Activated naive CD8-positive, alpha-beta T cell treated with anti-CD3 and anti-CD28 coated beads for 36 hours (primary cell): ENCODE results near the gene SULT6B1. TPM values are rescaled to one million over a fixed set of nuclear protein-coding genes. Genes with fewer than 3 reads are reported as not detected.
A peak's percentile ranks its signal among the peaks of the same experiment; 100 is the strongest.

Experiments used
- DNase-seq: peaks from one replicate; pipeline ENCODE4 v3.0.0; 2021
- H3K27ac Mint-ChIP-seq: one replicate; pipeline ENCODE4 v1.8.0; 2022; ENCODE audit warnings: mild to moderate bottlenecking, moderate library complexity, mixed read lengths
- H3K27me3 Mint-ChIP-seq: one replicate; pipeline ENCODE4 v1.8.0; 2022; ENCODE audit warnings: mild to moderate bottlenecking, mixed read lengths
- H3K36me3 Mint-ChIP-seq: one replicate; pipeline ENCODE4 v1.8.0; 2021; ENCODE audit warnings: mild to moderate bottlenecking, mixed read lengths
- H3K4me1 Mint-ChIP-seq: one replicate; pipeline ENCODE4 v1.8.0; 2021; ENCODE audit warnings: mixed read lengths
- H3K4me3 Mint-ChIP-seq: one replicate; pipeline ENCODE4 v1.8.0; 2022; ENCODE audit warnings: mild to moderate bottlenecking, moderate library complexity, mixed read lengths
- H3K9me3 Mint-ChIP-seq: one replicate; pipeline ENCODE4 v1.8.0; 2022; ENCODE audit warnings: mixed read lengths
- total RNA-seq, 2 experiments: library from RNA; stranded (reverse); gene quantifications; one replicate each; pipeline ENCODE4 v1.2.3, GENCODE V29; 2021

Gene SULT6B1
- total RNA-seq, 2 experiments from 2014 or later, result not detected

GRCh38 chr2:37180640-37181039 is 7.8 kb downstream of the SULT6B1 start:
- Mint-ChIP-seq H3K9me3 (no peaks in the 10 kb centered on the region), H3K27me3 (peaks cover 5% of the 10 kb centered on the region), H3K4me1 (peaks cover 4% of the 10 kb centered on the region), H3K36me3 (no peaks in the 10 kb centered on the region), H3K27ac (no peak overlapping the region), H3K4me3 (no peak overlapping the region)
- DNase-seq, result no peak

GRCh38 chr2:37180006-37180639 is 8.3 kb downstream of the SULT6B1 start:
- Mint-ChIP-seq H3K4me1 (peaks cover 4% of the 10 kb centered on the region), H3K36me3 (no peaks in the 10 kb centered on the region), H3K27ac (no peak overlapping the region), H3K9me3 (no peaks in the 10 kb centered on the region), H3K4me3 (no peak overlapping the region), H3K27me3 (peaks cover 3% of the 10 kb centered on the region)
- no peak for DNase-seq

GRCh38 chr2:37173741-37174140 is 14.7 kb downstream of the SULT6B1 start:
- no peaks in the 10 kb centered on the region for H3K27me3 Mint-ChIP-seq
- H3K9me3 Mint-ChIP-seq, result no peaks in the 10 kb centered on the region
- H3K36me3 Mint-ChIP-seq, result no peaks in the 10 kb centered on the region
- no peak for DNase-seq
- no peak overlapping the region for H3K27ac Mint-ChIP-seq
- no peaks in the 10 kb centered on the region for H3K4me1 Mint-ChIP-seq
- no peak overlapping the region for H3K4me3 Mint-ChIP-seq

DNA sequence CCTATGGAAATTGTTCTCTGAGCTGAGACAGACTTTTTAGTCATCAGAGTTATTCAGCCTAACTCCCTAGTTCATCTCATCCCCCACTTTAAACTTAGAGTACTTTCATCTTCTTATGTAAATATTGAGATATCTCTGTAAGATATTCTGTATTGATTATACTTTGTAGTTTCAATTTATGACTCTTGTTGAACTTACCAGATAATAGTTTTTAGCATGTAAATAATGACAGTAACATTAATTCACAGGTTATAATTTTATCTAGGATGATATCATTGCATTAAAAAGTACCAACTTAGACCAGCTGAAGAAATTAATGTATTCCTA is 16.9 kb downstream of the SULT6B1 start:
- H3K9me3 Mint-ChIP-seq, result peaks cover under 1% of the 10 kb centered on the region
- no peaks in the 10 kb centered on the region for H3K4me1 Mint-ChIP-seq
- no peak for DNase-seq
- H3K27me3 Mint-ChIP-seq, result no peaks in the 10 kb centered on the region
- H3K36me3 Mint-ChIP-seq, result no peaks in the 10 kb centered on the region
- H3K27ac Mint-ChIP-seq, result no peak overlapping the region
- no peak overlapping the region for H3K4me3 Mint-ChIP-seq

DNA sequence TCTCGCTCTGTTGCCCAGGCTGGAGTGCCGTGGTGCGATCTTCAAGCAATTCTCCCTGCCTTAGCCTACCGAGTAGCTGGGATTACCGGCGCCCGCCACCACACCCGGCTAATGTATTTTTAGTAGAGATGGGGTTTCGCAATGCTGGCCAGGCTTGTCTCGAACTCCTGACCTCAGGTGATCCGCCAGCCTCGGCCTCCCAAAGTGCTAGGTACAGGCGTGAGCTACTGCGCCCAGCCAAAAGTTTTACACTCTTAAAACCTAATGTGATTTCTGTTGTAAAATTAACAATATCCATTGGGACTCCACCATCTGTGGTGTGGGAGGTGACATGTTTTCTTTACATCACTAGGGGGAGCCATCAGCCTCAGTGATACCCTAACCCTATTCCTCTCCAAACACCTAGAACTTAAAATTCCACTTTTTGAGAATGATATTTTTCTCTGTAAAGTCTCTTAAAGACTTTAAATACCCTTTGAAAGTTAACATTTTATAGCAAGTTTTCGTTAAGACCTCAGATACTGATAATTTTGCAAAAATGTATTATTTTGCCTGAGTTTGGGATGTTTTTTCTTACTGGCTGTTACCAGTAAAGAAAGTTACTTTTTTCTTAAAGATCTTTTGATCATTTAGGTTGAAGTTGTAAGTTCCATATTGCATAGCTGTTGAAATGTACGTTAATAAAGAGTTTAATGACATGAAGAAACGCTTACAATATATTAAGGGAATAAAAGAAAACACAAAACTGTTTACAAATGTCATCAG is 20.1 kb downstream of the SULT6B1 start:
- Mint-ChIP-seq H3K4me3 (no peak overlapping the region), H3K4me1 (no peaks in the 10 kb centered on the region), H3K27ac (no peak overlapping the region), H3K36me3 (peaks cover 9% of the 10 kb centered on the region), H3K9me3 (peaks cover 16% of the 10 kb centered on the region), H3K27me3 (no peaks in the 10 kb centered on the region)
- DNase-seq, result peak; percentile 22

DNA sequence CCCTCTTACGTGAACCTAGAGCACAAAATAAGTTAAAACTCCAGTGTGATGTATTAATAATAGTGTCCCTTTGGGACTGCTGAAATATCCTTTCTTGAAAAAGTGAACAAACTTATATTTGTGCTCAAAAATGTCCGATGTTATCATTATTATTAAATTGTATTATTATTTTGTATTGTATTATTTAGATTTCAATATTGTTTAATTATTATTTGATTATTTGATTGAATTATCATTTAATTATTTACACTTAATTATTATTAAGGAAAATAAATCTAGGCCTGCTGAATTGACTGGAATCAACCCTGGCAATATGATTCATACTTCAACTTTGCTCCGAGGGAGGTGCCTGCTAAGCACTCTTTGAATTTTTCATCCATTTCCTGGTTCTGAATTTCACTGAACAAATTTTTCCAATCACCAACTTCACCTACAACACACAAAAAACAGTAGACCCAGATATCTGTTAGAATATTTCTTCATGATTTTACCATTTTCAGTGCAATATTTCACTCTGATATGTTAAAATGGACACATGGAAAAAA is 20.8 kb downstream of the SULT6B1 start:
- Mint-ChIP-seq H3K27me3 (no peaks in the 10 kb centered on the region), H3K4me3 (no peak overlapping the region), H3K27ac (no peak overlapping the region), H3K9me3 (peaks cover 16% of the 10 kb centered on the region), H3K36me3 (peaks cover 9% of the 10 kb centered on the region), H3K4me1 (no peaks in the 10 kb centered on the region)
- no peak for DNase-seq

GRCh38 chr2:37164757-37165156 is 23.7 kb downstream of the SULT6B1 start:
- no peaks in the 10 kb centered on the region for H3K4me1 Mint-ChIP-seq
- H3K27me3 Mint-ChIP-seq, result no peaks in the 10 kb centered on the region
- no peak overlapping the region for H3K27ac Mint-ChIP-seq
- DNase-seq, result no peak
- peaks cover 9% of the 10 kb centered on the region for H3K36me3 Mint-ChIP-seq
- peaks cover 16% of the 10 kb centered on the region for H3K9me3 Mint-ChIP-seq
- H3K4me3 Mint-ChIP-seq, result no peak overlapping the region

DNA sequence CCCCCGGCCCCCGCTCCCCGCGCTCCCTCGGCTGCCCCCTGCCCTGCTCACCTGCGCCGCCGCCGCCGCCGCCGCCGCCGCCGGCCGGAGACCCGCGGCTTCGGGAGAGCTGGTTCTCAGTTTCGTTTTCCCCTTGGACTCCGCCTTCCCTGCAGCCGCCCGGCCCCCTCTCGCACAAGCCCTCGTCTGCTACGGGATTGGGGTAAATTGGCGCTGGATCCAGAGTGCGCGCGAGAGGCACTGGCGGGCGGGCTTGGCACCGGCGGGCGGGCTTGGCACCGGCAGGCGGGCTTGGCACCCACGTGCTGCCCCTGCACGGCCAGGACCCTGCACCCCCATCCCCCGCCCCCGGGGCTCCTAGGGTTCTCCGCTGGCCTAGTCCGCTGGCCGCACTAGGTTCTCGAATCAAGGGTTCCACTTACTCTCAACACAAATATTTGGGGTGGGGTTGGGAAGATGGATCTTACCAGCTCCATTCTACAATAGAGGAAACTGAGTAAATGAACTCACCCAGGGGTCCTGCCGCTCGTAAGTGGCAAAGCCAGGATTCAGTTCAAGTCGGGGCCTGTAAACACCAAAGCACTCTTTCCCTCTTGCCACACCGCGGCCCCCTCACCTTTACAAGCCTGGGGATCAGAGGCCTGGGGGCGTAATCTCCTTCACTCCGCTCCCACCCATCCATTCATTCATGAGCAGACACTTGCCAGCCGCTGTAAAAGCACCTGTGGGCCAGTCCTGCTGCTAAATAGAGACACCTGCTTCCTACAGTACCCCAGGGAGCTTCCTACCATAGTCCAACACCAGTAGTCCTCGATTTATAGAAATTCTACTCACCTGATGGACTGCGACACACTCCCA is 31.4 kb downstream of the SULT6B1 start, which contains the start of gene EIF2AK2:
EIF2AK2 (minus strand) TSS at position 124 of the 858 bp plus-strand sequence. CDS start 9,174 bp downstream, outside the sequence.
- no peaks in the 10 kb centered on the region for H3K27me3 Mint-ChIP-seq
- H3K9me3 Mint-ChIP-seq, result peaks cover 8% of the 10 kb centered on the region
- H3K36me3 Mint-ChIP-seq, result peaks cover 37% of the 10 kb centered on the region
- H3K4me1 Mint-ChIP-seq, result peaks cover 38% of the 10 kb centered on the region
- H3K27ac Mint-ChIP-seq, result peak within 1 kb of the TSS; percentile 95
- DNase-seq, result peak; percentile 89
- peak within 1 kb of the TSS; percentile 93 for H3K4me3 Mint-ChIP-seq

- H3K27ac Mint-ChIP-seq, result peak overlapping the region; percentile 90
- peak overlapping the region; percentile 93 for H3K4me3 Mint-ChIP-seq
- H3K27me3 Mint-ChIP-seq, result no peaks in the 10 kb centered on the region
- H3K9me3 Mint-ChIP-seq, result peaks cover 8% of the 10 kb centered on the region
- H3K36me3 Mint-ChIP-seq, result peaks cover 42% of the 10 kb centered on the region
- H3K4me1 Mint-ChIP-seq, result peaks cover 44% of the 10 kb centered on the region
- DNase-seq, result no peak
Measured at GRCh38 chr2:37156071-37156856, 32.2 kb downstream of the SULT6B1 start.

DNA sequence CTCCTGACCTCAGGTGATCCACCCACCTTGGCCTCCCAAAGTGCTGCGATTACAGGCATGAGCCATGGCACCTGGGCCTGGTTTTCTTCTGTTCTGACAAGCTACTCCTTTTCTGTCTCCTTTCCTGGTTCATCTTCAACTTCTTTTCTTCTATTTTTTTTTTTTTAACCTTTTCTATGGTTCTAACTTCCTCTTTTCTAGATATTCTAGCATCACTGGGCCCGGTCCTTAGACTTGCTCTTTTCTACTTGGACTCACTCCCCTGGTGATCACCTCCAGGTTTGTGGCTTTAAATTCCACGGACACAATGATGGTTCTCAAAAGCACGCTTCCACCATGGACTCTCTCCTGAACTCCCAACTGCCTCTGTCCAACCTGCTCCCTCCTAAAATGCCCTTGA is 33.7 kb downstream of the SULT6B1 start:
- no peak for DNase-seq
- Mint-ChIP-seq H3K36me3 (peaks cover 42% of the 10 kb centered on the region), H3K27ac (peak overlapping the region; percentile 0), H3K27me3 (no peaks in the 10 kb centered on the region), H3K9me3 (peaks cover 8% of the 10 kb centered on the region), H3K4me1 (peaks cover 54% of the 10 kb centered on the region), H3K4me3 (no peak overlapping the region)

DNA sequence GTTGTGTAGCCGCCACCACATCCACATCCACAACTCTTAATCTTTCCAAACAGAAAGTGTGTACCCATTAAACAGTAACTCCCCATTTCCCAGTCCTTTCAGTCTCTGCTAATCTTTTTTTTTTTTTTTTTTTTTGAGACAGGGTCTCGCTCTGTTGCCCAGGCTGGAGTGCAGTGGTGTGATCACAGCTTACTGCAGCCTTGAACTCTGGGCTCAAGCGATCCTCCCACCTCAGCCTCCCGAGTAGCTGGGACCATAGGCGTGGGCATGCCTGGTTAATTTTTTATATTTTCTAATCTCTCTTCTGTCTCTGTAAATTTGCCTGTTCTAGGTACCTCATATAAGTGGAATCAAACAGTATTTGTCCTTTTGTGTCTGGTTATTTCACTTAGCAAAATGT is 35.2 kb downstream of the SULT6B1 start:
- H3K4me3 Mint-ChIP-seq, result no peak overlapping the region

DNA sequence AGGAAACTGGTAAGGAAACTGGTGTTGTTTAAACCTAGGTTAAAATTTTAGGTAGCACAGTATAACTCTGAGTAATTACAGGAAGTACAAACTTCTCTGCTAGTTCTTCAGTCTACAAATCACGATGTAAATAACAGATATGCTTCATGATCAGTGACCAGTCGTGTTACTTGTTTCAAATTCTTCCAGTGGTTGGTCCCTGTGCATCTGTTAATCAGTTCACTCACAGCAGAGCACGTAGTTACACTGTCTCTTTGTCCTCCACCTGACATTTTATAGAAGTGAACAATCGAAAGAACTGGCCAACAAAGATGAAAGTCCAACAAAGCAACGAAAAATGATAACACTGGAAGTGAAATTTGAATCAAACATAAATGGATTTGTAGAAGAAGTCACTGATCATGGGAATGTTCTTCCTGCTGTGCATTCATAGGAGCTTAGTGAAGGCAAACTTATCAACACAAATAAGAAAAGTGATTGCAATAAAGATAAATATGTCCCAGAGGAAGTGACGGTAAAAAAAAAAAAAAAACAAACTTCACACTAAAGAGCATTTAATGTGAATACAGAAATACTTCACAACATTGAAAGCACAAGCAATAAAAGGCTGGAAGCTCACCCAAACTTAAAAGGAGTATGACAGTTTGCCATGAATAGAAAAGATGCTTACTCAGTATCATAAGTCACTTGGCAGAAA is 38.7 kb downstream of the SULT6B1 start:
- H3K4me3 Mint-ChIP-seq, result no peak overlapping the region
- peaks cover 33% of the 10 kb centered on the region for H3K4me1 Mint-ChIP-seq
- peaks cover 4% of the 10 kb centered on the region for H3K9me3 Mint-ChIP-seq
- no peaks in the 10 kb centered on the region for H3K27me3 Mint-ChIP-seq
- no peak for DNase-seq
- H3K27ac Mint-ChIP-seq, result no peak overlapping the region
- H3K36me3 Mint-ChIP-seq, result peaks cover 47% of the 10 kb centered on the region

More for the DNA sequence above, 35.2 kb downstream of the SULT6B1 start:
- Mint-ChIP-seq H3K27ac (no peak overlapping the region), H3K36me3 (peaks cover 48% of the 10 kb centered on the region), H3K9me3 (peaks cover 8% of the 10 kb centered on the region), H3K4me1 (peaks cover 53% of the 10 kb centered on the region), H3K27me3 (no peaks in the 10 kb centered on the region)
- no peak for DNase-seq

DNA sequence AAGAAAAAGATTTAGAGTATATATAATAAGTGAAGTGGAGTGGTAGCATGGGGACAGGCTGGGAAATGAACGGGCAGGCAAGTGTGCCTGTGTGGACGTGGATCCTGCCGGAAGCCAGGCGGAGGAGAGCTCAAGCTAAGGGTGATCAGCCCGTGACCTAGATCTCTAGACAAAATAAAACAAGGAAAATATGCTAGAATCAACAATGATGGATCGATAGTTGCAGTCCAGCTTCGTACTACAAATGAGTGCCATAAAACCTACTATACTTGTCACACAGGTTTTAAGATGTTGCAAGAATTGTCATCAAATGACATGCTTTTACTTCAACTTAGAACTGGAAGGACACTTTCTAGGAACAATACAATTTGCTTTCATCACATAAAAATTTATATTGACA is 40.1 kb downstream of the SULT6B1 start:
- H3K9me3 Mint-ChIP-seq, result no peaks in the 10 kb centered on the region
- H3K36me3 Mint-ChIP-seq, result peaks cover 34% of the 10 kb centered on the region
- H3K27ac Mint-ChIP-seq, result no peak overlapping the region
- H3K4me3 Mint-ChIP-seq, result no peak overlapping the region
- no peak for DNase-seq
- H3K27me3 Mint-ChIP-seq, result no peaks in the 10 kb centered on the region
- peaks cover 24% of the 10 kb centered on the region for H3K4me1 Mint-ChIP-seq

- no peak for DNase-seq
- Mint-ChIP-seq H3K4me3 (no peak overlapping the region), H3K9me3 (no peaks in the 10 kb centered on the region), H3K36me3 (peaks cover 21% of the 10 kb centered on the region), H3K27me3 (no peaks in the 10 kb centered on the region), H3K4me1 (peaks cover 10% of the 10 kb centered on the region), H3K27ac (no peak overlapping the region)
Measured at GRCh38 chr2:37146062-37146461, 42.4 kb downstream of the SULT6B1 start.
